ENCODE results near the gene SGIP1.

SGIP1 gene

DNA sequence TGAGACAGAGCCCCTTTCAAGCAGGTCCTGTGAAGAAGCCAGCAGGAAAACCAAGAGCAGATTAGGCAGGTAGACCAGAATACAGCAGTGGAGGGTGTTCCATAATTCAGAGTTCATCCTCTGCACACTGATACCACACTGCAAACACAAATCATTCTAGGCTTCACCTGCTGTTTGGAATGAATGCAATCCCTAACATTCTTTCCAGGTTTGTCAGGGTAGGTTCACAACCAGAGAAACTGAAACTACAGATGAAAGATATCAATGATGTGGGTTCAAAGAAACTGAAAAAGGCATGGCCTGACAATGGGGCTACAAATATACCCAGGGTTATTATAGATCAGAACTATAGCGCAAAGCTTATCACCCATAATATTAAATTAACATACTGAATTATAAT, 8.9 kb upstream of the SGIP1 start:
- DNase-seq = no peak

GRCh38 chr1:66526036-66526435, 7.9 kb upstream of the SGIP1 start:
- peak in 1 of 3 experiments; percentile 32 for DNase-seq

- no peak for DNase-seq
These were observed 7.0 kb upstream of the SGIP1 start for GRCh38 chr1:66526991-66527390.

- no peak for DNase-seq
These were observed 6.3 kb upstream of the SGIP1 start for GRCh38 chr1:66527686-66528085.

- no peak for DNase-seq
These were observed 5.4 kb upstream of the SGIP1 start for GRCh38 chr1:66528580-66528979.

- DNase-seq = no peak
These were observed 1.7 kb upstream of the SGIP1 start for GRCh38 chr1:66532214-66532613.

DNA sequence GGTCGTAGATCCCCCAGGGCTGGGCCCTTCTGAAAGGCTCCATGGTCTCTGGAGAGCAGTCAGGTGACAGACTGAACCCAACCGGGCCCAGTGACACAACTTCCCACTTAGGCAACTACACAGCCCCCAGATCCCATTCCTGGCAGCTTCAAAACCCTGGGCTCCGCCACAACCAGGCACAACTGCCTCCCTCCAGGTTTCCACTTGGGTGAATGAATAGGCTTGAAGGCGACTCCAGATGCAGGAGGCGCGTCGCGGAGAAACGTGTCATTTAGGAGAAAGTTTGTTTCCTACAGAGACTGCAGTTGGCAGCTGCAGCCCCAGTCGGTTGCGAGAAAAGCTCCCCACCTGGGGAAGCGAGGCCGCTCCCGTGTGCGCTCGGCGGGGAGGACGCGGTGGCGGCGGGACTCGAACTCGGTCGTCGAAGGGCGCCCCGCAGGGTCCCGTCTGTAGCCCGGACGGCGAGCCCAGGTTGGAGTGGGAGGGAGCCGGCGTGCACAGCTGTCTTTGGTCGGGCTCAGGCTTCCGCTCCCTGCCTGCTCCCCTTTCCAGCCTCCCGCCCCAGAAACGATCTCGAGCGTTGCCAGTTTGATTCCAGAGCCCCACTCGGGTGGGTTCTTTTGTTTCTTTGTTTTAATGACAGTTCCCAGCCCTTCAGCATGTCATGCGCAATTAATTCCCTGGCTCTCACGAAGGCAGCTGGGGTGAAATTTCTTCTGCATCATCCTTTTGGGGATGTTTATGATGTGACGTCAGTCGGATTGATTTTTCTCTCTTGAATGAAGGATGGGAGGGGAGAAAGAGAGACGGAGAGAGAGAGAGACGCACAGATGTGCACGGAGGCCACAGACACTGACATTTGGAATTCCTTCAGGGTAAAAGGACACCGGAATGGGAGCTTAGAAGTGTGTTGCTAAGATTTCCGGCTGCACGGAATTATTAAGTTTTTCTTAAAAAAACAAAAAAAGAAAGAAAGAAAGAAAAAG, 862 bp upstream of the SGIP1 start:
- peak in 1 of 3 experiments; percentile 91 for DNase-seq

GRCh38 chr1:66535061-66535460, 1.1 kb downstream of the SGIP1 start:
- peak in 1 of 3 experiments; percentile 13 for DNase-seq

GRCh38 chr1:66535853-66536252, 1.9 kb downstream of the SGIP1 start:
- no peak for DNase-seq

DNA sequence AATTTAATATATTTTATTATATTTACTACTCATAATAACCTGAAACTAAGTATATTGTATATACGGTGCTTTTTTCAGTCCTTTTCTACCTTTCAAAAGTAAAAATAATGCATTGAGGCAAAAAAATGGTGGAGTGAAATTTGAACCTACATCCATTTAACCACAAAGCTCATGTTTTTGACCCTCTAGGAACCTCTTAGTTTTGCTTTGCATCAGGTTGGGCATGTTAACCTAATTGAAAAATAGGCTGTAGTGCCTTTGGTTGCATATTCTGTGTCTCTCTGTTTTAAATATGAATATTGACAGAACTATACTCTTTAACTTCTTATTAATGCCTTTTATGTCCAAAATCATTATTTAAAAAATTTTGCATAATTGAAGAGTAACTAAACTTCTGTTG, 3.8 kb downstream of the SGIP1 start:
- peak in 1 of 3 experiments; percentile 41 for DNase-seq

DNA sequence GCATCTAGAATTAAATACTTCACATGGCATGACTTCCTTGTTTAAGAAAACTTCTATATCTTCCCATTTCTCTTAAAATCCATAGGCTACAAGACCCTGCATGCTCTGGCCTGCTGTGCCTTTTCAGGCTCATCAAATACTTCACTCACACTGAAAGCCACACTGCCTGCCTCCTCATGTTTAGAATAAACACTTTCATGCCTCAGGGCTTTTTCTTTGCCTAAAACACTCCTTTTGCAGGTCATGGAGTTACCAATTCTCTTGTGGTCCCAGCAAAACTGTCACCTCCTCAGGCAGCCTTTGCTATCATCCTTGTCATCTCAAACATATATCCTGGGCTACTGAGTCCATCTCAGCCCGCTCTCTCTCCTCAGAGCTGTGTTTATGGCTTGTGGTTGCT, 5.5 kb downstream of the SGIP1 start:
- DNase-seq = peak in 1 of 3 experiments; percentile 41

GRCh38 chr1:66540434-66541032, 6.6 kb downstream of the SGIP1 start:
- no peak for DNase-seq

DNA sequence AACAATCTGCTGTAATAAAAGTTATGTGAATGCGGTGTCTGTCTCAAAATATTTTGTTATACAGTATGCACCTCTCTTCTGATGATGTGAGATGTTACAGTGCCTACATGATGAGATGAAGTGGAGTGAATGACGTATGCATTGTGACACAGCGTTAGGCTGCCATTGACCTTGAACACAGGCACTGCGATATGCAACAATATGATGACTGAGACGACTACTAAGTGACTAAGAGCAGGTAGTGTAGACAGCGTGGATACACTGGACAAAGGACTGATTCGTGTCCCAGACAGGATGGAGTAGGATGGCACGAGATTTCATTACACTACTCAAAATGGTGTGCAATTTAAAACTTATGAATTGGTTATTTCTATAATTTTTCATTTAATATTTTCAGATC, 8.4 kb downstream of the SGIP1 start:
- peak in 2 of 3 experiments; percentile 16 to 67 for DNase-seq

DNA sequence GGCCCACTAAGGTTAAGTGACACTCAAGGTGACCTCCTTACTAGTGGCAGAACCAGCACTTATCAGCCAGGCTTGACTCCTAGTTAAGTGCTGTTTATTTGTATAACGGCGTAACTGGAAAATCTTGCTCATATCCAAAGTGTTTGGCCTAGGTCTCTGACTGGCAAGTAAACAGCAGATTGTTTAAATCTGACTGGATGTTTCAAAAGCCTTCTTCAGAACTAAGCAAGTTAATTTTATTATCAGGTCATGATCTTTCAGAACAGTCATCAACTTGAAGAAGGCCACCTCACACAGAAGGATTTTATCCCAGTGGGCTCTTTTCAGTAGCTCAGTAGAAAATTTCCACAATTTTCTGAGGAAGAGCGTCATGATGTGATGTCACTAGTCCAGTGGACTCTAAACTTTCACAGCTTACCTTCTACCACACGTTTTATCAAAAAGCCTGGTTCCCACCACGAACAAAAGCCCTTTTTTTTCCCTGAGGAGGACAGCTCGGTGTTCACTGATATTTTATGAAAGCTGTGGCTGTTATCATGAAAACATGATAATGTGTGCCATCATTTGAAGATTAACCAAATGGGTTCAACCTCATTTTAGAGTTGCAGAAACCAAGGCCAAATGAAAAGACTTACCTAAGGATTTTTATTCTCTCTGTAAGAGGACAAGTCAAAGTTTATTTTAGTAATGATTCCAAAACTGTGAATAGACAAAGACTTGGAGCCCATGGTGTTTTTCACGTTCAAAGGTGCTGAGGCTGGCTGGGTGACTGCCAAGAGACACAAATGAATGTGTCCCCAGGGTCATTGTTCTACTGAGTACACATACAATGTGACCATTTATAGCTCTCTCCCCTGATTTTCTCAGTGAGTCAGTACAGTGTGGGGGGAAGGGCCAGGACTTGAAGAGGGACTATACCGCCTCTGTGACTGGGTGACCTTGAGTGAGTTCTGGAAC, 9.1 kb downstream of the SGIP1 start:
- DNase-seq = peak; percentile 46 to 91 (median 83)

GRCh38 chr1:66546047-66546810, 12.3 kb downstream of the SGIP1 start:
- DNase-seq = no peak

- no peak for DNase-seq
These were observed 15.1 kb downstream of the SGIP1 start for GRCh38 chr1:66549017-66549416.

DNA sequence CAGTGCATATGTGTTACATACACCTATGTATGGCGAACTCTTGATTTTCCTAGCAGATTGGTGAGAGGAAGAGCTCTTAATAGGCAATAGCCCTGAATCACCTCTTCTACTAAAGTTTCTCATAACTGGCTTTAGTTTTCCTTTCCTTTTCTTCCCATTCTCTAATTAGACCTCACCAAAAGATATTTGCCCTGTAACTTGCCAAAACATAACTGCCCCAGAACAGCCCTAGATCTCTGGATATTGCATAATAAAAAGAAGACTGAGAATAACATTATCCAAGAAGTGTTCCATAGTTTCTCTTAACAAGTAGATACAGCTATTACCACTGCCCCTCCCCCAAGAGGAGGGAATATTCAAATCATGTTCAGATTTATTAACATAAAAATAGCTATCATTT, 16.3 kb downstream of the SGIP1 start:
- no peak for DNase-seq

DNA sequence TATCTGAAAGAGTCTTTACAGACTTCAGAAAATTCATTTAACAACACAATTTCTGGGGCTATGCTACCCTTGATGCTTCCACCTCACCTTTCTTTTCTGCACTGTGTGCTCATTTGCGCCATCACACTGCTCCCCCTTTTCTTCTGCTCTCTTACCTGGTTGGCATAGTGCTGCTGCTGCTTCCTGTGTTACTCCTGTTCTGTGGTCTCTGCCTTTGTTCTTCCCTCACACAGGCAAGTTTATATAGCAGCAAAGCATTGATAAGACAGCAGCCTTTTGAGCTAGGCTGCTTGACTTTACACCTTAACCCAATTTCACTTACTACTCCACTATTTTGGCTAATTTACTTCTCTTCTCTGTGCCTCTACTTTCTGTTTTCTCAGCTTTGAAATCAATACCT, 18.3 kb downstream of the SGIP1 start:
- DNase-seq = peak in 1 of 3 experiments; percentile 20

GRCh38 chr1:66552829-66553228, 18.9 kb downstream of the SGIP1 start:
- DNase-seq = peak in 1 of 3 experiments; percentile 20

DNA sequence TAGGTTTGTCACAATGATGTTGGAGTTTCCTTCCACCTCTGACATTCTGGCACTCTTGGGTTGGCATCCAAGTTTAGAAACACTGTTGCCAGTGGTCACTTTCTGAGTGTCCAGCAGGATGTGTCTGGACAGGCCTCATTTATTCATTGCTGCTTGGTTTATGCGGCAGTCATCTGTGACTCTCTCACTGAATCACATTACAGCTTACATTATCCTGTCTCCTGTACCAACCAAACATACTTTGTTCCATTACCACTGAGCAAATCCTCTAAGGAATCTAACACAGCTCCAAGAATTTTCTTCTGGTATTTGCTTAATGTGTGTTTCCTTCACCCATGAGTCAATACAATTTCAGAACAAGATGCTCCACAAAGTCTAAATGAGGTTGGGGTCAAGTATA, 19.9 kb downstream of the SGIP1 start:
- DNase-seq = no peak

- peak in 1 of 3 experiments; percentile 90 for DNase-seq
These were observed 22.2 kb downstream of the SGIP1 start for GRCh38 chr1:66556161-66556611.

DNA sequence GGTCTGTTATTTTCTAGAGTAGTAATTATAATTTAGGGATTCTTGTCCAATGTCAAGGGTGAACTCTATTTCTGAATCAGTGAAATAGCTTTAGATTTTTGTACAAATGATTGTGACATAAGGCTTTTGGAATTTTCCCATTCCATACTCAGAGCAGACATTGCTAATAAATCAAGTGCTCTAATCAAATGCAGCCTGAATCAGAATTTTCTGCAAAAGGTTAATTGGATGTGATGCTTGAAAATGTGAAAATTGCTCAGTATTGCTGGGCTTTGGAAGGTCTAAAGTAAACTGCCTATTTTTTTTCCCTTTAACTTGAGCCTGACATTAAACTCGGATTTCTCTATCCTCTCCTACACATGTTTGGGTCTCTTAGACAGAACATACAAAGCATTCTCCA, 23.2 kb downstream of the SGIP1 start:
- no peak for DNase-seq

Measured in NCI-H1417 (cell line).